ENCODE measurements around the gene TAC3.

GRCh38 chr12:57058454-57058853, 42.1 kb upstream of the TAC3 start:
- TF ChIP-seq EZH2 (IDR thresholded peaks at IDR 0.05; ENCODE audit: low read length, unreplicated experiment), result no peak
- TF ChIP-seq CTCF (conservative IDR thresholded peaks at IDR 0.05; ENCODE audit: low read depth, low read length), result no peak
- no peak for TF ChIP-seq EZH2phosphoT487 (IDR thresholded peaks at IDR 0.05; ENCODE audit: borderline replicate concordance, low read length)
